Panc1 (cell line): ENCODE data around the gene RASSF5.

Experiments
- CTCF ChIP-seq: fragments of 450-650 bp; IDR thresholded peaks from 2 replicates; pipeline ENCODE4 v1.5.1; 2017; ENCODE audit warnings: mild to moderate bottlenecking
- POLR2AphosphoS5 ChIP-seq: IDR thresholded peaks from 2 replicates; pipeline ENCODE4 v1.6.1; 2012; ENCODE audit warnings: mild to moderate bottlenecking, low read depth, low read length, moderate library complexity
- REST ChIP-seq, 2 experiments: IDR thresholded peaks; 2 replicates each; pipeline ENCODE4 v1.6.1; 2011 to 2012; ENCODE audit warnings: low read depth in 2 of 2, control low read depth in 1 of 2, low read length in 1 of 2, mild to moderate bottlenecking in 1 of 2, moderate library complexity in 1 of 2; ENCODE audit not compliant: insufficient read depth in 1 of 2
- SIN3A ChIP-seq: IDR thresholded peaks from 2 replicates; pipeline ENCODE4 v1.6.1; 2012; ENCODE audit warnings: low read depth, mild to moderate bottlenecking, low read length, moderate library complexity, borderline replicate concordance; ENCODE audit not compliant: insufficient read depth
- TCF7L2 ChIP-seq: IDR thresholded peaks from 2 replicates; pipeline ENCODE4 v1.6.1; 2011; ENCODE audit warnings: mild to moderate bottlenecking, low read depth, low read length, inconsistent platforms

- TF ChIP-seq CTCF, result no peak
- TF ChIP-seq POLR2AphosphoS5, result no peak
- no peak for TF ChIP-seq REST (IDR thresholded peaks at IDR 0.05; ENCODE audit: insufficient read depth in 1 of 2, low read depth in 2 of 2, low read length in 1 of 2)
- no peak for TF ChIP-seq TCF7L2
- no peak for TF ChIP-seq SIN3A
Measured at GRCh38 chr1:206460836-206461426, 46.4 kb upstream of the RASSF5 start.
